HG02852 (cell line): ENCODE measurements around the gene NPLOC4.
"Not testable (repeated sequence)": the region's sequence is repeated elsewhere in the genome, so short reads cannot be mapped to it uniquely, and the experiment has no call there.

Experiments
- ATAC-seq: cut with Tn5 transposase; IDR thresholded peaks from one replicate; pipeline ENCODE4 v1.9.1; 2021; ENCODE audit warnings: mild to moderate bottlenecking, moderate library complexity; ENCODE audit not compliant: unreplicated experiment

Gene NPLOC4

GRCh38 chr17:81636505-81637288 is at the start of gene NPLOC4, which contains the start of gene TSPAN10:
NPLOC4 (minus strand) TSS chr17:81637112; CDS start chr17:81636930, 182 bp downstream.
TSPAN10 (plus strand) TSS chr17:81637196; CDS start chr17:81642413, 5,217 bp downstream.
- peak; percentile 76 for ATAC-seq

DNA sequence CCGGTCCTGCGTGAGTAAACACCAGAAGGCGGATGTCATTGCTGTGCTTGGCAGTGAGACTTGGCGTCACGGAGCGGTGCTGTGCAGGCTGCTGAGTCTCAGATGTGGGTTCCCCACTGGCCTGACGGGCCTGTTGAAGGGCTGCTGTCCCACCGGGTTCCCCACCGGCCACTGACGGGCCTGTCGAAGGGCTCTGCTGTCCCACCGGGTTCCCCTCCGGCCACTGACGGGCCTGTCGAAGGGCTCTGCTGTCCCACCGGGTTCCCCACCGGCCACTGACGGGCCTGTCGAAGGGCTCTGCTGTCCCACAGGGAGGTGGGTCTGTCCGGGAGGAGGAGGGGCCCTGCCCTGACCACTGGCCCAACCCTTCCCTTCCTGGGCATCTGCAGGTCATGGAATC is 49.7 kb upstream of the NPLOC4 start:
- no peak for ATAC-seq

- no peak for ATAC-seq
Measured at GRCh38 chr17:81685108-81685507, 48.2 kb upstream of the NPLOC4 start.

DNA sequence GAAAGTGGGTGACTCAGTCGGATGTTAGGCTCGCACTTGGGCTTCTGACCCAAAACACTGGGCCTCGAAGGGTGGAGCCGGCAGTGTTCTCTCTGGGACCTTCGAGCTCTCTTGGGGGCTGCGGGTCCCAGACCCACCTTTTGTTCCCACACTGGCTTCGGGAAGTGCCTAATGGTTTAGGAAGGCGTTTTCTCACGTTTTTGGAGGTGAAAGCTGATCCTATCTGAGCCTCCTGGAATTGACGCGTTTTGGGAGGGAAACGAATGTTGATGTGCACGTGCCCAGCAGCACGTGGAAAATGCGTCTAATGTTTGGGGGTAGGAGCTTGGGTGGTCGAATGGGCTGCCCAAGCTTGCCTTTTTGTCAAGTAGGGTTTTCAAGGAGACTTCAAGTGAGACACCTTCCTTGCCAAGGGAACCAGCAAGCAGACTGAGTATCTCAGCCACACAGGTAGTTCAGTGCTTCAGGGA is 47.6 kb upstream of the NPLOC4 start:
- no peak for ATAC-seq

GRCh38 chr17:81683584-81684441 is 46.9 kb upstream of the NPLOC4 start, which contains the start of the genes ARL16 and HGS:
ARL16 (minus strand) TSS chr17:81683797; CDS start chr17:81683753, 44 bp downstream.
HGS (plus strand) TSS chr17:81684011; CDS start chr17:81684067, 56 bp downstream.
- peak; percentile 87 for ATAC-seq

GRCh38 chr17:81683208-81683583 is 46.3 kb upstream of the NPLOC4 start:
- peak; percentile 8 for ATAC-seq

GRCh38 chr17:81682565-81683207 is 45.8 kb upstream of the NPLOC4 start:
- ATAC-seq, result no peak

- no peak for ATAC-seq
Measured at GRCh38 chr17:81681672-81682071, 44.8 kb upstream of the NPLOC4 start.

- no peak for ATAC-seq
Measured at GRCh38 chr17:81680150-81680549, 43.2 kb upstream of the NPLOC4 start.

DNA sequence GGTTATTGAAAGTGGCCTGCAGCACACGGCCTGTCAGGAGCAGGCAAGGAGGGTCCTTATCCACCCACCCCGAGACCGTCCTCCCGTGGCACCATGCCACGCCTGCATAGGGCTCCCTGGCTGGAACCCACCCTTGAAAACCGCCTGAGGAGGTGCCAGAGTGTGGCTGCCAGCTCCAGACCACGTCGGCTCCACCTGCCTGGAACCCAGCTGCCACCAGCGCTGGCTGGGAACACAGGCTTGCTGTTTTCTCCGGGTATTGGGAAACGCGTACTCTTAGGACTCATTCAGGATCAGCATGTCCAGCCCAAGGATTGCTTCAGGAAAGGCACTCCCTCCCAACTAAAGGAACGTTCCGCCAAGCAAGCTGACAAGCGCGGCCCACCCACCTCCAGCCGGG is 40.0 kb upstream of the NPLOC4 start:
- ATAC-seq, result no peak

DNA sequence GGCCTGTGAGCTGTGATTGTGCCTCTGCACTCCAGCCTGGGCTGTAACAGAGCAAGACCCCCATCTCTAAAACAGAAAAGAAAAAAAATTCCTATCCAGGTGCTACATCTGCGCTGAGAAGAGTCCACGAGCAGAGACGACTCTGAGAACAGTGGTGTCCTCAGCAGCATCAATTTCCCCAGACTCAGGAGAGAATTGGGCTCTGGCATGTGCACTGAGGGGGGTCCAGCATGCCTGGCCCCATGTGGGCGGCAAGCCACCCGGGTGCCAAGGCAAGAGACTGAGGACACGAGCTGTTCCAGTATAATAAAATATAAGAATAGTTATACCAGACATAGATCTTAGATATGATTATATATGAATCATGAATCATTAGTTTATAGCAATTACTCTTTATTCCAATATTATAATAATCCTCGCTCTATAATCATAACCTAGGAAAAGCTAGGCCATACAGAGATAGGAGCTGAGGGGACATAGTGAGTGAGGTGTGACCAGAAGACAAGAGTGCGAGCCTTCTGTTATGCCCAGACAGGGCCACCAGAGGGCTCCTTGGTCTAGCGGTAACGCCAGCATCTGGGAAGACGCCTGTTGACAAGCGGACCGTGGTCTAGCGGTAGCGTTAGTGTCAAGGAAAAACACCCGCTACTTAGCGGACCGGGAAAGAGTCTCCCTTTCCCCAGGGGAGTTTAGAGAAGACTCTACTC is 38.8 kb upstream of the NPLOC4 start:
- ATAC-seq, result not testable (repeated sequence)

- no peak for ATAC-seq
Measured at GRCh38 chr17:81673561-81674258, 36.8 kb upstream of the NPLOC4 start.

- ATAC-seq, result no peak
Measured at GRCh38 chr17:81672954-81673353, 36.0 kb upstream of the NPLOC4 start.

GRCh38 chr17:81672504-81672903 is 35.6 kb upstream of the NPLOC4 start:
- no peak for ATAC-seq

- no peak for ATAC-seq
Measured at GRCh38 chr17:81667754-81668153, 30.8 kb upstream of the NPLOC4 start.

DNA sequence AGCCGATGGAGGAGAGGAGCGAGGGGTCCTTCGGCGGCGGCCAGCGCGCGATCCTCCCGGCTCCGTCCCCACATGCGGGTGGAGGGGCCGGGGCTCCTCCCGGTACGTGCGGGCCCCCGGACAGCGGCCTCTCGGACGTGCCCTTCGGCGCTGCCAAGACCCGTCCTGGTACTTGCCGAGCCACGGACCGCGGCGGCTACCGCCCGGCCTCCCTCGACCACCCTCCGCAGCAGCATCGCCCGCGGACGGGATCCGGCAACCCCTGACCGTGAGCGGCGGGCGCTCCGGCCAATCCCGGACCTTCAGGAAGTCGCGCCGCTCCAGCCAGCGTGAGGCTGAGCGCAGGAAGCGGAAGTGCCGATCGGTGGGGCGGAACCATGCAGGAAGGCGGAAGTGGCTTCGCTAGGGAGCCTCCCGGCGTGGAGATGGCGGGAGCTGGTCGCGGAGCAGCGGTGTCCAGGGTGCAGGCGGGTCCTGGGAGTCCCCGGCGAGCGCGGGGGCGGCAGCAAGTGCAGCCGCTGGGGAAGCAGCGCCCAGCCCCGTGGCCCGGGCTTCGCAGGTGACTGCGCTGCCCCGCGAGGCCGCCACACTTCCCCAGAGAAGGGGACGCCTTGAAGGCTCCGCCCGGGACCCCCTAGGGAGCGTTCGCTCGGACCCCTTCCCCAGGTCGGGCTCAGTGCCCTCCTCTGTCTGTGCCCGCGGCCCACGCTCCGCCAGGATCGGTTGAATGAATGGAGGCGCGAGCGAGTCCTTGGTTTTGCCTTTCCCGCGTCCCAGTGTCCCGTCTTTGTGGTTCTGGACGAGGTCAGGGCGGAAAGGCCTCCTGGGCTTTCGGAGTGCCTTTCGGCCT is 29.7 kb upstream of the NPLOC4 start, which contains the start of the genes CCDC137 and OXLD1:
TSS of gene CCDC137 (plus strand) at position 396 of the 850 bp plus-strand sequence. CDS start at position 426, 30 bp downstream.
TSS of gene OXLD1 (minus strand) at position 264 of the 850 bp plus-strand sequence. CDS start at position 236, 28 bp downstream.
- peak; percentile 87 for ATAC-seq

DNA sequence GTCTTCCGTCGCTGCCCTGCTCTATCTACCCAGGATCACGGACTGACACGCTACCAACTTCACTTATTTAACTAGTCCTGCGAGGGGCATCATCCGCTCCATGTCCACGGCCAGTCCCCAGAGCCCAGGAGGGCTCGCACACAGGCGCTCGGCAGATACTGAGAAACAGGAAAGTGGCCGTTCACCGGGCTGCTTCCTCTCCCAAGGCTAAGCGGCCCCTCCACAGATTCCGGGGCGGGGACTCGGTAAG is 29.1 kb upstream of the NPLOC4 start:
- no peak for ATAC-seq

- ATAC-seq, result peak; percentile 8
Measured at GRCh38 chr17:81665205-81666091, 28.5 kb upstream of the NPLOC4 start.
